HG03045 (cell line): ENCODE results near the gene TNIP2.

Source experiments
- ATAC-seq: cut with Tn5 transposase; IDR thresholded peaks from one replicate; pipeline ENCODE4 v1.9.1; 2021; ENCODE audit warnings: mild to moderate bottlenecking, moderate library complexity; ENCODE audit not compliant: unreplicated experiment

Gene TNIP2

DNA sequence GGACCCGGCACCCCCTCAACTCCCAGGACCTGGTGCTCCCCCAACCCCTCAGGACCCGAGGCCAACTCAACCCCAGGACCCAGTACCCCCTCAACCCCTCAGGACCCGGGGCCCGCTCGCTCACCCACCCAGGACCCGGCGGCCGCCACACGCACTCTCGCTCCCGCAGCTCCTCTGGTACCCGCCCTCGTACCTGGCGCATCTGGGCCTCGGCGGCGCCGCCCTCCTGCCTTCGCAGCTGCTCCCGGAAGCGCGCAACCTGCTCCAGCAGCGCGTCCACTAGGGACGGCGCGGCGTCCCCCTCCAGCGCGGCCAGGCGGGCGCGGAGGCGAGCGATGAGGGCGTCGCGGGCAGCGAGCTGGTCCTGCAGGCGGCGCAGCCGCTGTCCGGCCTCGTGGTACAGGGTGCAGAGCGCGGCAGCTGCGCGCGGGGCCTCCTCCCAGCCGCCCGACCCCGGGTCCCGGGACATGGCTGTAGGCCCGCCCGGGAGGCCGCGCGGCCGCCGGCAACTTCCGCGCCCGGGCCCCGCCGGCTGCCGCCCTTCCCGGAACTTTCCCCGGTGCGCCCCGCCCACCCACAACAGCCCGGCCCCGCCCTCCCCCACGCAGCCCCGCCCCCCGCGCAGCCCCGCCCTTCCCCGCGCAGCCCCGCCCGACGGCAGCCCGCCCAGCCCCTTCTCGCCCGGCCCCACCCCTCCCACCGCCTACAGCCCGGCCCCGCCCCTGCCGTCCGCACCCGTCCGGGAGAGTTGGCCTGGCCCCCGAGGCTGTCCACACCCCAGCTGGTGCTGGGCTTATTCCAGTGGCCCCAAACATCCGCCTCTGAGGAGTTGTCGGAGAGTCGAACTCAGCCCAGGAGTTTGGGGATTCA lies at the start of gene TNIP2:
Gene TNIP2 (minus strand): TSS at position 516 of the 870 bp plus-strand sequence. CDS start 47 bp downstream, at position 469.
- ATAC-seq: peak; percentile 61

DNA sequence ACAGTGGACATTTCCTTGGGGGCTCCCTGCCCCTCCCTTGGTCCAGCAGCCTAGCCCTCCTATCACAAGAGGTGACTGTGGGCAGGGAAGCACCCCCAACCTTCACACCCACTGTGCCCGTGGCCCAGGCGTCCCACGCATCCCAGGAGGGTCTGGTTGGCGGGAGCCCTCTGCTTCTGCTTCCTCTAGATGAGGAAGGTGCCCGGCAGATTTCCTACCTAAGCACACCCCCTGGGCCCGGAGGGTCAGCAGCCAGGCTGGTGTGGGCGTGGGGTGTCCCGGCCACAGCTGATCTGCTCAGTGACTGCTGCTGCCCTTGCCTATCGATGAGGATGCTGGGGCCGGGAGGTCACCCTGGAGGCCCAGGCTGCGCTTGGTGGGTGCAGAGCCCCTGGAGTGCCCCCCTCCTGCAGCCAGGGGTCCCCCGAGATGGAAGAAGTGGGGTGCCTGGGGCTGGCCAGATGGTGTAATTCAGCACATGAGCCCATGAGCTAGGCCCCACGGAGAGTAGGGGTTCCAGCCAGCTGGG lies 48.9 kb upstream of the TNIP2 start:
- no peak for ATAC-seq

DNA sequence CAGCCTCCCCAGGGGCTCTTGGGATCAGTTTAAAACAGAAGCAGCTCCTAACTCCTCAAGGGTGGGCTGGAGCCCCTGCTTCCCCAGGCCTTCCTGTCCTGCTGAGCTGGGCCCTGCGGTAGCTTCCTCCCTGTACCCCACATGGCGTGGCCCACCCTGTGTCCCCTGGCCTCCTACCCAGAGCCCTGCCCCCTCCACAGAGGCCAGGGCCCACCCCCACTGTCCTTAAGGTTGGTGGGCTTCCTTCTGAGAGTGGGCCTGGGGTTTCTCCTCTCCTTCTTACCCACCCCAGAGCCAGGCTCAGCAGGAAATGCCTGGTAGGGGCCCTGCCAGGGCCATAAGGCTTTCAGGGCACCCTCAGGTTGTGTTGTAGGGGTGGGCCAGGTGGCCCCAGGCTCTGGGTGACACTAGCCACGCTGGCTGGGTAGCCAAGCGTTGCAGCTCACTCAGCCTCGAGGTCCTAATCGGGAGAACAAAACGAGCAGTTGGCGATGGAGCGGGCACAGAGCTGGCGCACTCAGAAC lies 48.4 kb upstream of the TNIP2 start:
- no peak for ATAC-seq

- no peak for ATAC-seq
Measured at GRCh38 chr4:2803624-2804448, 47.7 kb upstream of the TNIP2 start.

- ATAC-seq: no peak
Measured at GRCh38 chr4:2802618-2803531, 46.7 kb upstream of the TNIP2 start.

GRCh38 chr4:2800691-2801596 lies 44.8 kb upstream of the TNIP2 start:
- ATAC-seq: no peak

GRCh38 chr4:2799971-2800690 lies 44.0 kb upstream of the TNIP2 start:
- no peak for ATAC-seq

DNA sequence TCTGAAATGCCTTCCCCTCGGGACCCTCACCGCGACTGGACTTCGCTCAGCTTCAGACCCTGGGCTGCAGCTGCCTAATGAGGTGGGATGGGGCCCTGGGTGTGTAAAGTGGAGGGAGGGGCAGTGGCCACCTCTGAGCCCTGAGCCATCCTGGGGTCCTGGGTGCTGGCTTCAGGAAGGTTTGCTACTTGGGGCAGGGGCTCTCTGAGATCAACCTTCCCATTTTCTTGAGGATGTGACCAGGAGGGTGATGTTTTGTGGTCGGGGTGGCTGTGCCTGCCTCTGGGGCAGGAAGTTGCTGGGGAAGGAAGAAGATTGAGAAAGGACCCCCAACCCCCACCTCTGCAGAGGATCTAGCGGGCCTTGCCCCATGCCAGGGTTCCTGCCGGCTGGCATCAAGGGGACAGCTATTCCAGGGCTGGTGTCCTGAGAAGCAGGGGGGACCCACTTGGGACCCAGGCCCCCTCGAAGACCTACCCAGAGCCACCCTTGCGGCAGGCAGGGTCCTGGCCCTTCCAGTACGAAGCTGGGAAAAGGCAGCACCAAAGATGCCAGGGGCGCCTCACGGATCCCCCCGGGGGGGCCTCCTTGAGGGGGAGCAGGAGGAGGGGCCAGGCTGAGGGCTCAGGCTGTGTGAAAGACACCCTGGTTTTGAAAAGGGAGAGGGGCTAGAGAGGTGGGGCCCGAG lies 43.2 kb upstream of the TNIP2 start:
- ATAC-seq: no peak

DNA sequence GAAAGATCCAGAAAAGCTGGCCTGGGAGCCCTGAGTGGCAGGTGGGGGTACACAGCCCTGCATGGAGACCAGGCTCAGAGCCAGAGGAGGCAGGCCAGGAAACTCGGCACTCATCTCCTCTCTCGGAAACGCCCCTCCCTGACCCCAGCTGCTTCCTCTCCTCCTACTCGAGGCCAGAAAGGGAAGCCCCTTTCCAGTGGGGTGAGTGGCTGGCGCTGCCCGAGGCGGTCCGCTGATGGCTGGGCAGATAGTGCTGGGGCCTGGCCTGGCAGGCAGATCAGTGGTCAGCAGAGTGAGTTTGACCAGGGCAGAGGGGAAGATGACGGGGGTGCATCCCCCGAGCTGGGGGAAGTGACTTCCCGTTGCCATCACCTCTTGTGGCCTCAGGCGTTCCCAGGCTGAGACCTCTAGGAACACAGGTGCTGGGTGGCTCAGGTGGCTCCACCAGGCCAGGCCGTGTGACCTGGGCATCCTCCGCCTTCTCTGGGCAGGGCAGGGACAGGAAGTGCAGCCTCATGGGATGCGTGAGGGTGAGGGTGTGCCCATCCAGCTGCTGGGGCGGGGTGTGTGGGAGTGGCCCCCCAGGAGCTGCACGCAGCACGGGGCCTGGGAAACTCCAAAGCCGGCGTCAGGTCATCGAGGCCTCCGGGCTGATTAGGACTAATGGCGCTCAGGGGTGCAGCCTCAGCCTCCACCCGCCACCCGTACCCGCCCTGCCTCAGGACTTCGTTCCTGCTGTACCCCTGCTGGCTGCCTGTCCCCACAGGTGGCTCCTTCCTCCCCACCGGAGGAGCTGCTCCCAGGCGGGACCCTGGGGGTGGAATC lies 42.5 kb upstream of the TNIP2 start:
- peak; percentile 47 for ATAC-seq

DNA sequence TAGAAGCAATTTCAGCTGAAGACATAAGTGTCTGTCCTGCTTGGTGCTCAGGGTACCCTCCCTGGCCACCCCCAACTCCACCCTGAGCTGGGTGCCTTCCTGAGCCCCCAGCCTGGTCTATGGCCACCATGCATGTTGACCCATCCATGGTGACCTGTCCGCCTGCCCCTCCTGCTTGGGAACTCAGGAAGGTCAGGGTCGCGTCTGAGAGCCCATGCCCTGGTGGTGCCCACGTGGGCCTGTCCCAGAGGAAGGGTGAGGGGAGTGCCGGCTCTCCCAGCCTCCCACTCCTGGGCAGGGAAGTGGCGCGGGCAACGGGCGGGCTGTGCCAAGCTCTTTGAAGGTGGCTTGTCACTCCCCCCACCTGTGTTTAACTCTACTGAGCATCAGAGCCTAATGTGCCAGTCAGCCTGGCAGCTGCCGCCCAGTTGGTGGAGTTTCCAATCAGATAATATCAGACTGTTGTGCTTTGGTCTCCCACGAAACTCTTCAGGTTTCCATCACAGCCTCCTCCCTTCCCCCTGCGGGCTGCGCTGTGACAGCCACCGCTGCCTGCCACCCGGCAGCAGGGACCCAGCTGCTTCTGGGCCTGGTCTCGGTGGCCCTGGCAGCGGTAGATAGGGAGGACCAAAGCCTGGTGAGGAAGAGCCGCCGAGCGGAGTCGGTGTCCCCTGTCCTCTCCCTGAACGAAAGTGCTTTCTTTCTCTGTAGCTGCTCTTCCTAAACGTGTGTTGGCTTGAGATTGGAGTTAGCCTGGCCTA lies 41.6 kb upstream of the TNIP2 start:
- peak; percentile 6 for ATAC-seq

GRCh38 chr4:2796849-2797544 lies 40.9 kb upstream of the TNIP2 start:
- no peak for ATAC-seq

GRCh38 chr4:2795893-2796848 lies 40.0 kb upstream of the TNIP2 start:
- no peak for ATAC-seq

GRCh38 chr4:2795300-2795892 lies 39.3 kb upstream of the TNIP2 start:
- ATAC-seq: no peak
